IPS DF 19.7 (cell line): ENCODE results near the gene CHERP.
"Not testable (repeated sequence)": the region's sequence is repeated elsewhere in the genome, so short reads cannot be mapped to it uniquely, and the experiment has no call there.

Experiments used
- DNase-seq: peaks from one replicate; pipeline ENCODE4 v3.0.0-alpha.2; 2013; ENCODE audit warnings: low read depth, low spot score

Gene CHERP

GRCh38 chr19:16520074-16520973 is 21.9 kb downstream of the CHERP start:
- no peak for DNase-seq

- DNase-seq, result no peak
Measured at GRCh38 chr19:16519230-16519687, 23.0 kb downstream of the CHERP start.

- no peak for DNase-seq
Measured at GRCh38 chr19:16518483-16519229, 23.6 kb downstream of the CHERP start.

GRCh38 chr19:16518061-16518460 is 24.2 kb downstream of the CHERP start:
- no peak for DNase-seq

GRCh38 chr19:16516923-16517610 is 25.2 kb downstream of the CHERP start:
- DNase-seq, result no peak

GRCh38 chr19:16516381-16516780 is 25.9 kb downstream of the CHERP start:
- DNase-seq, result no peak

- no peak for DNase-seq
Measured at GRCh38 chr19:16514383-16515019, 27.7 kb downstream of the CHERP start.

- DNase-seq, result not testable (repeated sequence)
Measured at GRCh38 chr19:16512611-16513010, 29.6 kb downstream of the CHERP start.

GRCh38 chr19:16509141-16510061 is 32.8 kb downstream of the CHERP start:
- DNase-seq, result no peak

GRCh38 chr19:16508546-16508945 is 33.7 kb downstream of the CHERP start:
- DNase-seq, result no peak

GRCh38 chr19:16506961-16507360 is 35.3 kb downstream of the CHERP start:
- no peak for DNase-seq

GRCh38 chr19:16506161-16506560 is 36.1 kb downstream of the CHERP start:
- DNase-seq, result not testable (repeated sequence)

- DNase-seq, result no peak
Measured at GRCh38 chr19:16504271-16504670, 38.0 kb downstream of the CHERP start.

GRCh38 chr19:16497837-16498236 is 44.4 kb downstream of the CHERP start:
- no peak for DNase-seq

GRCh38 chr19:16497042-16497441 is 45.2 kb downstream of the CHERP start:
- DNase-seq, result no peak

- DNase-seq, result no peak
Measured at GRCh38 chr19:16496613-16496983, 45.6 kb downstream of the CHERP start.

- DNase-seq, result peak; percentile 94
Measured at GRCh38 chr19:16495982-16496612, 46.1 kb downstream of the CHERP start, which contains the start of the genes C19orf44 and CALR3. C19orf44 (plus strand) TSS chr19:16496394; CDS start chr19:16500793, 4,399 bp downstream. CALR3 (minus strand) TSS chr19:16496167; CDS start chr19:16496129, 38 bp downstream.

GRCh38 chr19:16486476-16486875 is 55.8 kb downstream of the CHERP start:
- not testable (repeated sequence) for DNase-seq

- no peak for DNase-seq
Measured at GRCh38 chr19:16482745-16483144, 59.5 kb downstream of the CHERP start.

- no peak for DNase-seq
Measured at GRCh38 chr19:16477311-16477710, 64.9 kb downstream of the CHERP start.
